Mesendoderm (in vitro differentiated cells): ENCODE results near the gene PRR35.

Experiments
- DNase-seq: peaks from one replicate; pipeline ENCODE4 v3.0.0; 2013
- H2AK5ac ChIP-seq: 2 replicates; pipeline ENCODE4 v1.6.1; 2013; ENCODE audit warnings: low read length, inconsistent platforms
- H2BK120ac ChIP-seq: 2 replicates; pipeline ENCODE4 v1.6.1; 2013; ENCODE audit warnings: low read depth, mild to moderate bottlenecking, low read length, moderate library complexity, mixed read lengths
- H2BK15ac ChIP-seq: replicated peaks from 2 replicates; pipeline ENCODE4 v1.6.1; 2013; ENCODE audit warnings: low read depth, mild to moderate bottlenecking, moderate library complexity
- H2BK5ac ChIP-seq: 2 replicates; pipeline ENCODE4 v1.6.1; 2013; ENCODE audit warnings: low read length, inconsistent platforms
- H3K18ac ChIP-seq: 2 replicates; pipeline ENCODE4 v1.6.1; 2013; ENCODE audit warnings: mild to moderate bottlenecking, low read length, mixed read lengths
- H3K23ac ChIP-seq: one replicate; pipeline ENCODE4 v1.6.1; 2013; ENCODE audit warnings: low read length
- H3K27ac ChIP-seq: 2 replicates; pipeline ENCODE4 v1.5.1; 2013; ENCODE audit warnings: low read depth, mild to moderate bottlenecking, inconsistent platforms, low read length, moderate library complexity
- H3K27me3 ChIP-seq: 2 replicates; pipeline ENCODE4 v1.6.1; 2013; ENCODE audit warnings: low read length, control low read depth, mild to moderate bottlenecking, inconsistent platforms; ENCODE audit not compliant: insufficient read depth, poor library complexity
- H3K36me3 ChIP-seq: 2 replicates; pipeline ENCODE4 v1.6.1; 2013; ENCODE audit warnings: low read length, inconsistent platforms; ENCODE audit not compliant: control insufficient read depth, insufficient read depth
- H3K4ac ChIP-seq: one replicate; pipeline ENCODE4 v1.6.1; 2013; ENCODE audit warnings: low read depth, mild to moderate bottlenecking, low read length, moderate library complexity
- H3K4me1 ChIP-seq: 2 replicates; pipeline ENCODE4 v1.6.1; 2013; ENCODE audit warnings: low read depth, low read length, inconsistent platforms; ENCODE audit not compliant: control insufficient read depth
- H3K4me2 ChIP-seq: 2 replicates; pipeline ENCODE4 v1.6.1; 2013; ENCODE audit warnings: low read length
- H3K4me3 ChIP-seq: 2 replicates; pipeline ENCODE4 v1.5.1; 2013; ENCODE audit warnings: mild to moderate bottlenecking, low read length
- H3K56ac ChIP-seq: one replicate; pipeline ENCODE4 v1.6.1; 2013; ENCODE audit warnings: low read length
- H3K79me1 ChIP-seq: 2 replicates; pipeline ENCODE4 v1.6.1; 2013; ENCODE audit warnings: low read length, inconsistent platforms
- H3K79me2 ChIP-seq: 2 replicates; pipeline ENCODE4 v1.6.1; 2013; ENCODE audit warnings: mild to moderate bottlenecking, low read length; ENCODE audit not compliant: control insufficient read depth, insufficient read depth
- H3K9ac ChIP-seq: 2 replicates; pipeline ENCODE4 v1.6.1; 2013; ENCODE audit warnings: low read length, inconsistent platforms
- H4K5ac ChIP-seq: one replicate; pipeline ENCODE4 v1.6.1; 2013; ENCODE audit warnings: low read length
- H4K8ac ChIP-seq: one replicate; pipeline ENCODE4 v1.6.1; 2013; ENCODE audit warnings: low read depth, mild to moderate bottlenecking, control low read depth, low read length, moderate library complexity
- WGBS: extraction: QIAGEN DNeasy Blood & Tissue Kit; methylation state at CpG from one replicate; pipeline ENCODE4 v1.1.7; 2013; ENCODE audit warnings: low lambda C conversion rate, missing lambda C conversion rate; ENCODE audit not compliant: insufficient coverage; ENCODE audit errors: extremely low coverage; 5-methylcytosine and 5-hydroxymethylcytosine counted together

The PRR35 gene

GRCh38 chr16:543301-544164 is 16.7 kb upstream of the PRR35 start:
- peaks cover 3% of the 10 kb centered on the region for H3K79me1 ChIP-seq
- no peak overlapping the region for H3K27ac ChIP-seq
- WGBS = no CpG with 5 or more reads among the region's 51 CpGs
- H2BK15ac ChIP-seq = no peak overlapping the region
- H2BK120ac ChIP-seq = no peak overlapping the region
- H3K4me1 ChIP-seq = no peaks in the 10 kb centered on the region
- no peak overlapping the region for H4K8ac ChIP-seq
- H3K18ac ChIP-seq = no peak overlapping the region
- H3K36me3 ChIP-seq = no peaks in the 10 kb centered on the region
- peaks cover 3% of the 10 kb centered on the region for H3K79me2 ChIP-seq
- no peak overlapping the region for H3K56ac ChIP-seq
- H3K23ac ChIP-seq = no peak overlapping the region
- no peak overlapping the region for H4K5ac ChIP-seq
- no peak overlapping the region for H2AK5ac ChIP-seq
- no peak overlapping the region for H3K4ac ChIP-seq
- no peaks in the 10 kb centered on the region for H3K27me3 ChIP-seq
- H3K4me3 ChIP-seq = no peak overlapping the region
- DNase-seq = no peak
- no peak overlapping the region for H2BK5ac ChIP-seq
- no peak overlapping the region for H3K9ac ChIP-seq
- no peak overlapping the region for H3K4me2 ChIP-seq

GRCh38 chr16:544517-544916 is 15.7 kb upstream of the PRR35 start:
- no peak overlapping the region for H3K9ac ChIP-seq
- H3K36me3 ChIP-seq = no peaks in the 10 kb centered on the region
- no peak overlapping the region for H2BK120ac ChIP-seq
- H3K27me3 ChIP-seq = no peaks in the 10 kb centered on the region
- no peak overlapping the region for H3K4me3 ChIP-seq
- H3K18ac ChIP-seq = no peak overlapping the region
- no peak overlapping the region for H3K27ac ChIP-seq
- no peak overlapping the region for H2AK5ac ChIP-seq
- no peak overlapping the region for H3K4ac ChIP-seq
- no peak overlapping the region for H3K56ac ChIP-seq
- DNase-seq = no peak
- no CpG with 5 or more reads among the region's 46 CpGs for WGBS
- H2BK5ac ChIP-seq = no peak overlapping the region
- H3K79me2 ChIP-seq = no peaks in the 10 kb centered on the region
- no peak overlapping the region for H4K8ac ChIP-seq
- H3K4me1 ChIP-seq = no peaks in the 10 kb centered on the region
- H3K4me2 ChIP-seq = no peak overlapping the region
- no peak overlapping the region for H3K23ac ChIP-seq
- H2BK15ac ChIP-seq = no peak overlapping the region
- peaks cover 2% of the 10 kb centered on the region for H3K79me1 ChIP-seq
- H4K5ac ChIP-seq = no peak overlapping the region

GRCh38 chr16:546909-547770 is 13.1 kb upstream of the PRR35 start:
- H3K4me3 ChIP-seq = no peak overlapping the region
- no CpG with 5 or more reads among the region's 60 CpGs for WGBS
- no peak overlapping the region for H2BK15ac ChIP-seq
- no peak overlapping the region for H4K8ac ChIP-seq
- no peaks in the 10 kb centered on the region for H3K4me1 ChIP-seq
- H3K27me3 ChIP-seq = no peaks in the 10 kb centered on the region
- no peak overlapping the region for H2BK120ac ChIP-seq
- H3K27ac ChIP-seq = no peak overlapping the region
- H3K36me3 ChIP-seq = no peaks in the 10 kb centered on the region
- H3K18ac ChIP-seq = no peak overlapping the region
- no peak overlapping the region for H3K4me2 ChIP-seq
- H2BK5ac ChIP-seq = no peak overlapping the region
- peaks cover 3% of the 10 kb centered on the region for H3K79me1 ChIP-seq
- H3K9ac ChIP-seq = no peak overlapping the region
- H3K79me2 ChIP-seq = no peaks in the 10 kb centered on the region
- H3K23ac ChIP-seq = no peak overlapping the region
- no peak overlapping the region for H3K4ac ChIP-seq
- peak; percentile 58 for DNase-seq
- no peak overlapping the region for H4K5ac ChIP-seq
- no peak overlapping the region for H3K56ac ChIP-seq
- no peak overlapping the region for H2AK5ac ChIP-seq

- Histone ChIP-seq H3K36me3 (no peaks in the 10 kb centered on the region), H3K27ac (no peak overlapping the region), H3K18ac (no peak overlapping the region), H3K4me1 (no peaks in the 10 kb centered on the region), H3K23ac (no peak overlapping the region), H3K4ac (no peak overlapping the region), H3K4me2 (no peak overlapping the region), H3K27me3 (no peaks in the 10 kb centered on the region), H2AK5ac (no peak overlapping the region), H3K4me3 (no peak overlapping the region), H4K8ac (no peak overlapping the region), H3K9ac (no peak overlapping the region), H2BK120ac (no peak overlapping the region), H2BK5ac (no peak overlapping the region), H4K5ac (no peak overlapping the region), H2BK15ac (no peak overlapping the region), H3K79me2 (no peaks in the 10 kb centered on the region), H3K79me1 (peaks cover 2% of the 10 kb centered on the region), H3K56ac (no peak overlapping the region)
- WGBS = no CpG with 5 or more reads among the region's 21 CpGs
- no peak for DNase-seq
Observed at GRCh38 chr16:548586-548985, 11.6 kb upstream of the PRR35 start.

- Histone ChIP-seq H3K79me1 (peaks cover 2% of the 10 kb centered on the region), H3K27ac (no peak overlapping the region), H3K4ac (no peak overlapping the region), H4K8ac (no peak overlapping the region), H3K4me2 (no peak overlapping the region), H2BK5ac (no peak overlapping the region), H3K4me3 (no peak overlapping the region), H2BK120ac (no peak overlapping the region), H3K9ac (no peak overlapping the region), H3K4me1 (no peaks in the 10 kb centered on the region), H3K36me3 (no peaks in the 10 kb centered on the region), H4K5ac (no peak overlapping the region), H3K23ac (no peak overlapping the region), H3K56ac (no peak overlapping the region), H2BK15ac (no peak overlapping the region), H2AK5ac (no peak overlapping the region), H3K18ac (no peak overlapping the region), H3K27me3 (no peaks in the 10 kb centered on the region), H3K79me2 (no peaks in the 10 kb centered on the region)
- DNase-seq = peak; percentile 49
- WGBS = no CpG with 5 or more reads among the region's 54 CpGs
Observed at GRCh38 chr16:549544-550263, 10.5 kb upstream of the PRR35 start.
